Ascending aorta (tissue), 2 donors: ENCODE results near the gene SH3RF1. TPM values are rescaled to one million over a fixed set of nuclear protein-coding genes. Genes with fewer than 3 reads are reported as not detected.

Experiments
- DNase-seq, 2 donors: peaks; one replicate each; pipeline ENCODE4 v3.0.0-alpha.2; 2019; ENCODE audit warnings: low spot score in 2 of 2
- H3K27ac ChIP-seq, 2 donors: fragments of 200-600 bp; sonication (generic); one replicate each; pipeline ENCODE4 v1.5.1; 2016 to 2017; ENCODE audit warnings: mild to moderate bottlenecking in 1 of 2
- H3K27me3 ChIP-seq: fragments of 200-600 bp; sonication (generic); one replicate; pipeline ENCODE4 v1.5.1; 2017
- H3K36me3 ChIP-seq, 2 donors: fragments of 200-600 bp; sonication (generic); one replicate each; pipeline ENCODE4 v1.5.1; 2016
- H3K4me1 ChIP-seq, 2 donors: fragments of 200-600 bp; sonication (generic); one replicate each; pipeline ENCODE4 v1.5.1; 2016 to 2017; ENCODE audit warnings: mild to moderate bottlenecking in 1 of 2
- H3K4me3 ChIP-seq, 2 donors: fragments of 200-600 bp; sonication (generic); one replicate each; pipeline ENCODE4 v1.5.1; 2016 to 2017; ENCODE audit warnings: mild to moderate bottlenecking in 1 of 2
- H3K9me3 ChIP-seq, 2 donors: fragments of 200-600 bp; sonication (generic); one replicate each; pipeline ENCODE4 v1.5.1; 2016
- CTCF ChIP-seq, 3 experiments: fragments of 200-600 bp in 2 of 3; fragments of 450-650 bp in 1 of 3; sonication (generic) in 2 of 3; IDR thresholded peaks; one replicate each; pipeline ENCODE4 v1.5.1; 2016 to 2019; ENCODE audit warnings: antibody characterized with exemption in 3 of 3, mild to moderate bottlenecking in 1 of 3, moderate library complexity in 1 of 3
- intact Hi-C: fragments of 100-400 bp; cut with DNase I; formaldehyde crosslinking; loops from one replicate; pipeline ENCODE4 v1.15.1; 2023
- total RNA-seq: library from RNA; depleted of rRNA; stranded (reverse); fragments of >200 nt; gene quantifications from one replicate; pipeline ENCODE4 v1.1.0, GENCODE V29; 2016

SH3RF1 gene
- total RNA-seq, 1 donor from 2014 or later = 27.6 TPM

GRCh38 chr4:169210504-169211118, 60.1 kb downstream of the SH3RF1 start:
- H3K9me3 ChIP-seq = no peaks in the 10 kb centered on the region
- no peak for DNase-seq

GRCh38 chr4:169209388-169209883, 61.3 kb downstream of the SH3RF1 start:
- no peak for DNase-seq
- no peak overlapping the region for H3K27ac ChIP-seq
- H3K36me3 ChIP-seq = no peaks in the 10 kb centered on the region
- no peak for TF ChIP-seq CTCF (IDR thresholded peaks at IDR 0.05)
- peaks cover 3 to 6% of the 10 kb centered on the region in 2 donors for H3K4me1 ChIP-seq
- no peaks in the 10 kb centered on the region for H3K27me3 ChIP-seq
- no peaks in the 10 kb centered on the region for H3K9me3 ChIP-seq
- no peak overlapping the region for H3K4me3 ChIP-seq
- intact Hi-C loops = no loop called here

More at GRCh38 chr4:169210504-169211118, 60.1 kb downstream of the SH3RF1 start:
- Histone ChIP-seq H3K36me3 (no peaks in the 10 kb centered on the region), H3K27ac (no peak overlapping the region), H3K27me3 (no peaks in the 10 kb centered on the region), H3K4me1 (peaks cover 0 to 4% of the 10 kb centered on the region in 2 donors), H3K4me3 (no peak overlapping the region)
- TF ChIP-seq CTCF (IDR thresholded peaks at IDR 0.05) = no peak
- intact Hi-C loops = no loop called here

- TF ChIP-seq CTCF (IDR thresholded peaks at IDR 0.05) = no peak
- H3K9me3 ChIP-seq = no peaks in the 10 kb centered on the region
- H3K36me3 ChIP-seq = no peaks in the 10 kb centered on the region
- H3K27ac ChIP-seq = no peak overlapping the region
- H3K4me1 ChIP-seq = peaks cover 3 to 11% of the 10 kb centered on the region in 2 donors
- no peak overlapping the region for H3K4me3 ChIP-seq
- intact Hi-C loops = no loop called here
- DNase-seq = no peak
- no peaks in the 10 kb centered on the region for H3K27me3 ChIP-seq
Observed at GRCh38 chr4:169208516-169208915, 62.2 kb downstream of the SH3RF1 start.

- no peak overlapping the region for H3K4me3 ChIP-seq
- no peaks in the 10 kb centered on the region for H3K27me3 ChIP-seq
- intact Hi-C loops = no loop called here
- no peak for TF ChIP-seq CTCF (IDR thresholded peaks at IDR 0.05)
- no peak for DNase-seq
- H3K27ac ChIP-seq = no peak overlapping the region
- peaks cover 3 to 16% of the 10 kb centered on the region in 2 donors for H3K4me1 ChIP-seq
- no peaks in the 10 kb centered on the region for H3K9me3 ChIP-seq
- no peaks in the 10 kb centered on the region for H3K36me3 ChIP-seq
Observed at GRCh38 chr4:169208090-169208455, 62.7 kb downstream of the SH3RF1 start.

GRCh38 chr4:169207436-169208089, 63.2 kb downstream of the SH3RF1 start:
- Histone ChIP-seq H3K9me3 (no peaks in the 10 kb centered on the region), H3K4me1 (peaks cover 3 to 16% of the 10 kb centered on the region in 2 donors), H3K27ac (no peak overlapping the region), H3K27me3 (no peaks in the 10 kb centered on the region), H3K4me3 (no peak overlapping the region), H3K36me3 (no peaks in the 10 kb centered on the region)
- intact Hi-C loops = no loop called here
- no peak for TF ChIP-seq CTCF (IDR thresholded peaks at IDR 0.05)
- no peak for DNase-seq
